ENCODE results near the gene ECI2. TPM values are rescaled to one million over a fixed set of nuclear protein-coding genes. Genes with fewer than 3 reads are reported as not detected.
A peak's percentile ranks its signal among the peaks of the same experiment; 100 is the strongest.
"Not testable (repeated sequence)": the region's sequence is repeated elsewhere in the genome, so short reads cannot be mapped to it uniquely, and the experiment has no call there.

Gene ECI2
- total RNA-seq, 1 donor from 2014 or later: 150 TPM

GRCh38 chr6:4112366-4112765 lies 23.0 kb downstream of the ECI2 start:
- DNase-seq (ENCODE audit: missing footprints) (no peak), ATAC-seq (no peak)
- intact Hi-C loops (cut with DNase I): no loop called here

GRCh38 chr6:4109363-4109815 lies 26.0 kb downstream of the ECI2 start:
- intact Hi-C loops (cut with DNase I); ATAC-seq; DNase-seq (ENCODE audit: missing footprints): not testable (repeated sequence)

GRCh38 chr6:4108561-4109093 lies 26.7 kb downstream of the ECI2 start:
- DNase-seq (ENCODE audit: missing footprints) (peak; percentile 66), ATAC-seq (no peak)
- intact Hi-C loops (cut with DNase I): no loop called here

DNA sequence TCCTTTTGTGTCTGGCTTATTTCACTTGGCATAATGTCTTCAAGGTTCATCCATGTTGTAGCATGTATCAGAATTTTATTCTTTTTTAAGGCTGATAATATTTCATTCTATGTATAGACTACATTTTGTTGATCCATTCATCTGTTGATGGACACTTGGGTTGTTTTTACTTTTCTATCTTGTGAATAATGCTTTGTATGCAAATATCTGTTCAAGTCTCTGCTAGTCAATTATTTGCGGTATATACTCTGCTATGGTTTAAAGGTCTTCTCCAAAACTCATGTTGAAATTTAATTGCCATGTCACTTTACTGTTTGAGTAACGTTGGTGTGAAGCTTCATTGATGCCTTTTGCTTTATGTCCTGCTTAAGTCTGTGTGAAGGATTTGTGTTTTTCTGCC lies 27.5 kb downstream of the ECI2 start:
- ATAC-seq: no peak
- intact Hi-C loops (cut with DNase I): no loop called here
- DNase-seq (ENCODE audit: missing footprints): no peak

GRCh38 chr6:4105980-4106536 lies 29.3 kb downstream of the ECI2 start:
- intact Hi-C loops (cut with DNase I): no loop called here
- ATAC-seq: no peak
- no peak for DNase-seq (ENCODE audit: missing footprints)

GRCh38 chr6:4103929-4104328 lies 31.4 kb downstream of the ECI2 start:
- DNase-seq (ENCODE audit: missing footprints) (no peak), ATAC-seq (no peak)
- intact Hi-C loops (cut with DNase I): no loop called here

DNA sequence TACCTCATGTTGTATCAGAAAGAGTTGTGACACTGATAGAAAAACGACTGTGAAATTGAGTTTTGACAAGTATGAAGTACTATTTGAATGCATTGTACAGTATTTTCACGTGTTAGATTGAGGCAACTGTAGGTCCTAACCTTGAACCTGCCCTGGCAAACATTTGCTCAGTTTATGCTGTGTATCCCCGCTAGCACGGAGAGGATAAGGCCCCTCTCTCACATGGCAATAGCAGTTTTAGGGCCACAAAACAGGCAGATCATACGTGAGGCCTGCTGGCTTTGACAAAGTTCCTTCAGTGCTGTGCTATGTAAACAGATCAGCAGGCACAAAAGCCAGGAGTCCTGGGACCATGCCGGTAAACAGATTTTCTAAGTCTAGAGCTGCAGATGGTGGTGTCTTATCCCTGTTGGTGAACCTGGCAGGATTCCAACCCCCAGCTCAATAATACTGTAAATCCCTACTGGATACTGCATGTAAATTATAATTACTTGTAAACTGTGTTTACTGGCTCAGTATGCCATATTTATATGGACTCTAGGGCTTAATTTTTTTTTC lies 32.6 kb downstream of the ECI2 start:
- intact Hi-C loops (cut with DNase I): no loop called here
- DNase-seq (ENCODE audit: missing footprints) (no peak), ATAC-seq (no peak)

- DNase-seq (ENCODE audit: missing footprints) (no peak), ATAC-seq (no peak)
- intact Hi-C loops (cut with DNase I): no loop called here
These were observed 34.1 kb downstream of the ECI2 start for GRCh38 chr6:4101298-4101697.

DNA sequence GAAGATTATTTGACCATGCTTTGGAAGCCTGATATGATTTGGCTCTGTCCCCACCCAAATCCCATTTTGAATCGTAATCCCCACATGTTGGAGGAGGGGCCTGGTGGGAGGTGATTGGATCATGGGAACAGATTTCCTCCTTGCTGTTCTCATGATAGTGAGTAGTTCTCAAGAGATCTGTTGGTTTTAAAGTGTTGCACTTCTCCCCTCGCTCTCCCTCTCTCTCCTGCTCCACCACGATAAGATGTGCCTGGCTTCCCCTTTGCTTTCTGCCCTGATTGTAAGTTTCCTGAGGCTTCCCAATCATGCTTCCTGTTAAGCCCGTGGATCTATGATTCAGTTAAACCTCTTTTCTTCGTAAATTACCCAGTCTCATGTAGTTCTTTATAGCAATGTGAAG lies 34.7 kb downstream of the ECI2 start:
- intact Hi-C loops (cut with DNase I): no loop called here
- ATAC-seq (no peak), DNase-seq (ENCODE audit: missing footprints) (no peak)

DNA sequence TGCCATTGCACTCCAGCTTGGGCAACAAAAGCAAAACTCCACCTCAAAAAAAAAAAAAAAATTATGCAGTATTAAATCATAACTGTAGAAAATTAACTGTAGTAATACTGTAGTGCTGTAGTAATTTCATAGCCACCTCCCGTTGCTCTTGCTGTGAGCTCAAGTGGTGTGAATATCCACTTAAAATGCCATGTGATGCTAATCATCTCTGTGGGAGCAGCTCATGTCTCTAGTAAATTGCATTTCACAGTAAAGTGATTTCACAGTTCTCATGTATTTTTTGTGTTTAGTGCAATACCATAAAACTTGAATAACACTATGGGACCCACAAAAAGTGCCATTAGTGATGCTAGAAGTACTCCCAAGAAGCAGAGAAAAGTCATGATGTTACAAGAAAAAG lies 42.1 kb downstream of the ECI2 start:
- intact Hi-C loops (cut with DNase I): no loop called here
- ATAC-seq (no peak), DNase-seq (ENCODE audit: missing footprints) (no peak)

DNA sequence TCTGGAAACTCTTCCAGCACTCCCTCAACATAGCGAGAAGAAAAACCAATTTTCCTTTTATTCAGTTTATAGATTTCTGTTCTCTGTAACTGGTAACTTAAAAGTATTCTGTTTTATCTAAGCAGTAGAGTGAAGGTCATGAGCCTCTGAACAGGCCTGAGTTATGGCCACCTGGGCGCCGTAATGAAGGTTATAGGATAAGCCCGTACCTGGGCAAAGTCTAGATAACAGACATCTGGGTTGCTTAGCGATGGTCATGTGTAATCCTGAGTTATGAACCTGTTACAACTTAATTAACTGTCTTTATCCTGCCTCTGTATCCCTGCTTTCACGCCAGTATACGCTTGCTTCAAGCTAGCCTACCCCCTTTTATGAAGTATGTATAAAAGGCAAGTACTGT lies 43.4 kb downstream of the ECI2 start:
- no peak for DNase-seq (ENCODE audit: missing footprints)
- ATAC-seq: no peak
- intact Hi-C loops (cut with DNase I): no loop called here

- ATAC-seq; intact Hi-C loops (cut with DNase I); DNase-seq (ENCODE audit: missing footprints): not testable (repeated sequence)
These were observed 45.3 kb downstream of the ECI2 start for GRCh38 chr6:4090043-4090442.

DNA sequence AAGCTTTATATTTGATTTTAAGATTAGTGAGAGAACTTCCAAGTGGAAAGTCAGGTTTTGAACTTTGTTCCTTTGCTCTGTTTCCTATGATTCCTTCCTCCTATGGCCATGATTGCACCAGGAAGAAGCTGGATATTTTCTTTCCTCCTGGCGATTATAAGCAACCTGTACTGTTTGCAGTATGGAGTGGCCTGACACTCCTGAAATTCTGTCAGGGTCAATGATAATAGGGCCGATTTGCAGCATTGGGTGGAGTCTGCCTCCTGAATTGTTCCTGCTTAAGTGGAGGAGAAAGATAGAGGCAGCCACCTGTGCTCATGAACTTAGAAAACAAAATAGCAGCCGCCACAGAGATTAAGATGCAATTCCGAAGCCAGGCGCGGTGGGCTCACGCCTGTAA lies 46.7 kb downstream of the ECI2 start:
- no peak for DNase-seq (ENCODE audit: missing footprints)
- ATAC-seq: no peak
- intact Hi-C loops (cut with DNase I): no loop called here

GRCh38 chr6:4085332-4085700 lies 50.1 kb downstream of the ECI2 start:
- no peak for DNase-seq (ENCODE audit: missing footprints)
- ATAC-seq: no peak
- intact Hi-C loops (cut with DNase I): no loop called here

DNA sequence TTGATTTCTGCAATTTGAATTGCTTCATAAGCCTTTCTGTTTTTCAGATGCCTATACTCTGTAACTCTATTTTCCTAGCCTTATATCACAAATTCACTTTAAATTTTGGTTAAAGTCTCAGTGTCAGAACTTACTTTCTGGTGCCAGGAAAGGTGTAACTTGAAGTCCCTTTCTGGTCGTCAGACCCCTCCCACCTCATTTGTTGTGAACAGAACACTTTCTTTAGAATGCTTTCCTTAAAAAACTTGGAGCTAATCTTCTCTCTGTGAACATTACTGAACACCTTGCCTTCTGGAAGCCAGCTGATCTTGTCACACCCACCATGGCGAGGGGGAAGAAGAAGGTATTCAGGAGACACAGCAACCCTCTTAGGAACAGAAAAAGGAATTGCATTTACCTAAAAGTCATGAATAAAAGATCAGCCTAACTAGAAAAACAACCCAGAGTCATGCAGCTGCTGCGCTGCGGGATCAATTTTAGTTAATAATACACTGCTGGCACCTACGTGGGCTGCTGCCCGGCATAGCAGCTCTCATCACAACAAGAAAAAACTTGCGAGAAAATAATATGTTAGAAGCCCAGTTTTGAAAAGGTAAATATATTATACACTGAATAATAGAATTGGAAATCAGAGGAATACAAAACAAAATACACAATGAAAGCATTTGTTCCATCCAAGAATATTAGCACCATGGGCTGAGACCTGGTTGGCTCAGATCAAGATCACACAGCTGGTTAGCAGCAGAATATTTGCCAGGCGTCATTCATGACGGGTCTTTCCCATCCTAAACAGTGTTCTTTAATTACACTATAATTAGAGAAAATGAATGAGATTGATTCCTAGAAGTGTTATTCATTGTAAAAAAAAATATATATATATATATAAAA lies 50.7 kb downstream of the ECI2 start:
- no peak for ATAC-seq
- DNase-seq (ENCODE audit: missing footprints): no peak
- intact Hi-C loops (cut with DNase I): no loop called here

GRCh38 chr6:4078691-4079471 lies 56.5 kb downstream of the ECI2 start, which contains the start of gene FAM217A:
TSS of gene FAM217A (minus strand) at chr6:4079137. CDS start at chr6:4077414, 1,723 bp downstream.
- intact Hi-C loops (cut with DNase I): no loop called here
- DNase-seq (ENCODE audit: missing footprints): no peak
- ATAC-seq: no peak

- intact Hi-C loops (cut with DNase I): no loop called here
- ATAC-seq: no peak
- DNase-seq (ENCODE audit: missing footprints): no peak
These were observed 60.7 kb downstream of the ECI2 start for GRCh38 chr6:4074478-4075235.

GRCh38 chr6:4071330-4071729 lies 64.0 kb downstream of the ECI2 start:
- DNase-seq (ENCODE audit: missing footprints) (no peak), ATAC-seq (no peak)
- intact Hi-C loops (cut with DNase I): no loop called here
